ENCODE data around the gene TPRG1L.

Gene TPRG1L

GRCh38 chr1:3676581-3677470 lies 52.0 kb downstream of the TPRG1L start:
- peak overlapping the region; percentile 92 for H3K27ac ChIP-seq (replicated peaks)
- H3K4me3 ChIP-seq (replicated peaks; ENCODE audit: insufficient read depth, low read length): no peak overlapping the region
- DNase-seq (ENCODE audit: low read depth in 1 of 2, low spot score in 1 of 2): peak; percentile 41 to 64
- H3K27me3 ChIP-seq (ENCODE audit: insufficient read depth, poor library complexity, severe bottlenecking): no peaks in the 10 kb centered on the region
- TF ChIP-seq REST (IDR thresholded peaks at IDR 0.05; ENCODE audit: insufficient replicate concordance, low read depth): no peak
- TF ChIP-seq POLR2AphosphoS5 (IDR thresholded peaks at IDR 0.05; ENCODE audit: low read depth): no peak
- TF ChIP-seq CTCF (IDR thresholded peaks at IDR 0.05; ENCODE audit: insufficient read depth, low read length): peak; percentile 8
- no peak for TF ChIP-seq SPI1 (IDR thresholded peaks at IDR 0.05; ENCODE audit: borderline replicate concordance, low read depth)

GRCh38 chr1:3677484-3677883 lies 52.7 kb downstream of the TPRG1L start:
- Histone ChIP-seq H3K4me3 (replicated peaks; ENCODE audit: insufficient read depth, low read length) (no peak overlapping the region), H3K27ac (replicated peaks) (peak overlapping the region; percentile 92), H3K27me3 (ENCODE audit: insufficient read depth, poor library complexity, severe bottlenecking) (no peaks in the 10 kb centered on the region)
- DNase-seq (ENCODE audit: low read depth in 1 of 2, low spot score in 1 of 2): peak; percentile 72 to 87
- TF ChIP-seq CTCF (IDR thresholded peaks at IDR 0.05; ENCODE audit: insufficient read depth, low read length) (no peak), REST (IDR thresholded peaks at IDR 0.05; ENCODE audit: insufficient replicate concordance, low read depth) (peak; percentile 76), POLR2AphosphoS5 (IDR thresholded peaks at IDR 0.05; ENCODE audit: low read depth) (peak; percentile 50), GABPA (IDR thresholded peaks at IDR 0.05; ENCODE audit: low read depth) (no peak), SPI1 (IDR thresholded peaks at IDR 0.05; ENCODE audit: borderline replicate concordance, low read depth) (peak; percentile 50; the same call in 1 of the 2 replicates)

GRCh38 chr1:3678361-3679097 lies 53.7 kb downstream of the TPRG1L start:
- TF ChIP-seq GABPA (IDR thresholded peaks at IDR 0.05; ENCODE audit: low read depth) (peak; percentile 32; the same call in 1 of the 2 replicates), REST (IDR thresholded peaks at IDR 0.05; ENCODE audit: insufficient replicate concordance, low read depth) (no peak)
- no peak overlapping the region for H3K4me3 ChIP-seq (replicated peaks; ENCODE audit: insufficient read depth, low read length)
- DNase-seq (ENCODE audit: low read depth in 1 of 2, low spot score in 1 of 2): peak; percentile 69 to 77
- H3K27ac ChIP-seq (replicated peaks): peak overlapping the region; percentile 92
- H3K27me3 ChIP-seq (ENCODE audit: insufficient read depth, poor library complexity, severe bottlenecking): no peaks in the 10 kb centered on the region

Data from HL-60 (cell line).